CD4-positive, alpha-beta T cell treated with Interferon alpha-2 for 1 hour (primary cell): ENCODE measurements around the gene AIP.

Experiments used
- DNase-seq, 2 donors: peaks; one replicate each; pipeline ENCODE4 v3.0.0-alpha.2; 2020 to 2022

AIP gene

DNA sequence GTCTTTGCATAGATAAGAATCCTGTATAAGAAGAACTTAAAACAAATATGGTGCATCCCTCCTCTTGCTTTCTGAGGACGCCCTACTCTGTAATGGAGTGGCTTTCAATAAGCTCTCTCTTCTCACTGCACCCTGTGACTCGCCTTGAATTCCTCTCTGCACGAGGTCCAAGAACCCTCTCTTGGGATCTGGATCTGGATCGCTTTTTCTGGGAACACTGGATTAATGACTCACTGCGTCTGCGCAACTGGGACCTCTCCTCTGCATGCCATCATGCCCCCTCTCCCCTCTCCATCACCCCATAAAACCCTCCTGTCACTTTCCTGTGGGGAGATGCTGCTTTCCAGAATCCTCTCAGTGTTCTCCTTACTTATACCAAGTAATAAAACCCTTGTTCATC lies 55.5 kb downstream of the AIP start:
- DNase-seq, result no peak

DNA sequence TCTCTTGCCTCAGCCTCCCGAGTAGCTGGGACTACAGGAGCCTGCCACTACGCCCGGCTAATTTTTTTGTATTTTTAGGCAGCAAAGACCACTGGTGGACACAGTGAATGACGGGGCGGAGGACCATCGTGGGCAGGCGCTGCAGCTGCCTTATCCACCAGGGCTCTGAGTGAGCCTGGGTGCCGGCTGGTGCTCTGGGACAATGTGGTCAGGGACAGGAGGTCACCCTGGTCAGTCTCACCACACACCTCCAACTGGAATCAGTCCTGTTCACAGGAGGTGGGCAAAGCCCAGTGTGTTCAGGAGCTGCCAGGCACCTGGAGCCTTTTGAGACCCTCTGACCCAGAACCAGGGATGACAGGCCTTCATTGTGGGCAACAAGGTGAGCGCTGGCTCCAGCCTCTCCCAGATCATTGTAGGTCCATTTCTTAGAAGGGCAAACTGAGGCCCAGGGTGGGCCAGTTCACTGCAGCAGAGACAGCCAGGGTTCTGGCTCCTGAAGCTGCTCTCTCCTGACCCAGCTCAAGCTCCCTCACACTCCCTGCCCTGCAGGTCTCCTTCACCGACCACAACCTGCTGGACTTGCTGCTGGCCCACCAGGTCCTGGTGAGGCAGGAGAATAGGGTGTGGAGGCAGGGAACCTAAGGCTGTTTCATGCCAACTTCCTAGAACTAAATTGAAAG lies 56.1 kb downstream of the AIP start:
- DNase-seq, result no peak

DNA sequence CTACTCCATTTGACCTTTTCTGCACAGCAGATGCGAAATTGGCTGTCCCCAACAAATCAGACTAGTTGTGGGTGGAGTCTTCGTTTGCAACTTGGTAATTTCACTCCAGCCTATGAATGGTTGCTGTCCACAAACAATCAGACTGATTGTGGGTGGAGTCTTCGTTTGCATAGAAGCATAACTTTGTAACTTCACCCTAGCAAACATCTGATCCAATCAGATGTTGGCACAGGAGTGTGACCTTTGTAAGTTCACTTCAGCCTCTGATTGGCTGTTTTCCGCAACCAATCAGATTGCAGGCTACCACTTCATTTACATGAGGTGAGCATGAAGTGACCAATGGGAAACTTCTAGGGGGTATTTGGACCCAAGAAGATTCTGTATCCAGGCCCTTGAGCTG lies 56.7 kb downstream of the AIP start:
- DNase-seq, result no peak
